Lung microvascular endothelial cell (primary cell): Measurements from ENCODE around the gene PPP5C. TPM values are rescaled to one million over a fixed set of nuclear protein-coding genes. Genes with fewer than 3 reads are reported as not detected.
"Not testable (repeated sequence)": the region's sequence is repeated elsewhere in the genome, so short reads cannot be mapped to it uniquely, and the experiment has no call there.

Experiments
- DNase-seq, 2 donors: peaks; one replicate each; pipeline versions ENCODE4 v3.0.0 to v3.0.0-alpha.2; 2010; ENCODE audit warnings: low read depth in 2 of 2
- total RNA-seq: library from RNA; depleted of rRNA; stranded (reverse); fragments of >200 nt; gene quantifications from 2 replicates; pipeline ENCODE4 v1.2.1, GENCODE V29; 2014

PPP5C gene
- total RNA-seq, 1 donor from 2014 or later, result 61.3 TPM

- no peak for DNase-seq
These were observed 38.7 kb downstream of the PPP5C start for GRCh38 chr19:46385636-46386035.

GRCh38 chr19:46386151-46386550, 39.3 kb downstream of the PPP5C start:
- DNase-seq, result no peak

- no peak for DNase-seq
These were observed 40.3 kb downstream of the PPP5C start for GRCh38 chr19:46386996-46387712.

- no peak for DNase-seq
These were observed 40.8 kb downstream of the PPP5C start for GRCh38 chr19:46387713-46388130.

- DNase-seq, result no peak
These were observed 41.6 kb downstream of the PPP5C start for GRCh38 chr19:46388311-46389095.

- DNase-seq, result no peak
These were observed 43.4 kb downstream of the PPP5C start for GRCh38 chr19:46390121-46390858.

GRCh38 chr19:46390866-46391265, 44.0 kb downstream of the PPP5C start:
- DNase-seq, result peak in 1 of 2 donors; percentile 23

GRCh38 chr19:46391296-46392251, 44.7 kb downstream of the PPP5C start:
- DNase-seq, result no peak

GRCh38 chr19:46392252-46392801, 45.4 kb downstream of the PPP5C start:
- peak in 1 of 2 donors; percentile 70 for DNase-seq

- DNase-seq, result no peak
These were observed 46.0 kb downstream of the PPP5C start for GRCh38 chr19:46392837-46393236.

- no peak for DNase-seq
These were observed 46.8 kb downstream of the PPP5C start for GRCh38 chr19:46393456-46394401.

GRCh38 chr19:46394402-46394797, 47.5 kb downstream of the PPP5C start:
- no peak for DNase-seq

- not testable (repeated sequence) for DNase-seq
These were observed 51.1 kb downstream of the PPP5C start for GRCh38 chr19:46397801-46398479.

GRCh38 chr19:46402725-46403124, 55.8 kb downstream of the PPP5C start:
- no peak for DNase-seq

- no peak for DNase-seq
These were observed 57.3 kb downstream of the PPP5C start for GRCh38 chr19:46404055-46404752.

GRCh38 chr19:46404753-46405468, 58.0 kb downstream of the PPP5C start:
- peak in 1 of 2 donors; percentile 27 for DNase-seq

- DNase-seq, result no peak
These were observed 60.1 kb downstream of the PPP5C start for GRCh38 chr19:46406976-46407375.
